NCI-H2081 treated with DMSO at 0.1 percent for 48 hours (cell line): Measurements from ENCODE around the gene SLC2A2.

Experiments used
- DNase-seq: peaks from one replicate; lab custom pipeline; 2025; lab: John Stamatoyannopoulos, UW

SLC2A2 gene

GRCh38 chr3:171028779-171029232, 2.3 kb upstream of the SLC2A2 start:
- no peak for DNase-seq

GRCh38 chr3:171028025-171028778, 1.7 kb upstream of the SLC2A2 start:
- no peak for DNase-seq

- no peak for DNase-seq
Observed at GRCh38 chr3:171023566-171023965, 3.0 kb downstream of the SLC2A2 start.

GRCh38 chr3:171021377-171021776, 5.1 kb downstream of the SLC2A2 start:
- no peak for DNase-seq

GRCh38 chr3:171018156-171018935, 8.2 kb downstream of the SLC2A2 start:
- DNase-seq = no peak

GRCh38 chr3:171013822-171014748, 12.4 kb downstream of the SLC2A2 start:
- no peak for DNase-seq

GRCh38 chr3:171011873-171012336, 14.6 kb downstream of the SLC2A2 start:
- DNase-seq = no peak

- no peak for DNase-seq
Observed at GRCh38 chr3:171011109-171011872, 15.2 kb downstream of the SLC2A2 start.

GRCh38 chr3:171007316-171007715, 19.2 kb downstream of the SLC2A2 start:
- DNase-seq = no peak

GRCh38 chr3:171005648-171006047, 20.9 kb downstream of the SLC2A2 start:
- no peak for DNase-seq

GRCh38 chr3:171001957-171002694, 24.4 kb downstream of the SLC2A2 start:
- no peak for DNase-seq

GRCh38 chr3:171001250-171001893, 25.1 kb downstream of the SLC2A2 start:
- no peak for DNase-seq

GRCh38 chr3:171000281-171000680, 26.2 kb downstream of the SLC2A2 start:
- DNase-seq = no peak

GRCh38 chr3:170999737-171000242, 26.7 kb downstream of the SLC2A2 start:
- no peak for DNase-seq

GRCh38 chr3:170997961-170998913, 28.3 kb downstream of the SLC2A2 start:
- DNase-seq = no peak

- DNase-seq = no peak
Observed at GRCh38 chr3:170992854-170993253, 33.7 kb downstream of the SLC2A2 start.

GRCh38 chr3:170991664-170992063, 34.9 kb downstream of the SLC2A2 start:
- DNase-seq = no peak

- no peak for DNase-seq
Observed at GRCh38 chr3:170989100-170989648, 37.3 kb downstream of the SLC2A2 start.
